Mesodermal cell (in vitro differentiated cells): ENCODE data around the gene ISG15.
"Not testable (repeated sequence)": the region's sequence is repeated elsewhere in the genome, so short reads cannot be mapped to it uniquely, and the experiment has no call there.

ENCODE experiments used
- H3K27ac ChIP-seq: 2 replicates; pipeline ENCODE4 v1.7.0; 2013; ENCODE audit warnings: mild to moderate bottlenecking, low read depth, low read length, moderate library complexity; ENCODE audit not compliant: severe bottlenecking
- H3K36me3 ChIP-seq: 2 replicates; pipeline ENCODE4 v1.7.1; 2013; ENCODE audit warnings: mild to moderate bottlenecking, low read length, moderate library complexity; ENCODE audit not compliant: control insufficient read depth, insufficient read depth
- H3K4me1 ChIP-seq: one replicate; pipeline ENCODE4 v1.7.1; 2013; ENCODE audit warnings: mild to moderate bottlenecking, low read length; ENCODE audit not compliant: insufficient read depth, control insufficient read depth, poor library complexity, severe bottlenecking
- H3K4me3 ChIP-seq: 2 replicates; pipeline ENCODE4 v1.7.0; 2013; ENCODE audit warnings: low read length, control low read depth, mild to moderate bottlenecking; ENCODE audit not compliant: insufficient read depth, poor library complexity, severe bottlenecking; ENCODE audit errors: extremely low read depth
- H3K9me3 ChIP-seq: 2 replicates; pipeline ENCODE4 v1.7.1; 2013; ENCODE audit warnings: mild to moderate bottlenecking, low read length, moderate library complexity; ENCODE audit not compliant: control insufficient read depth
- WGBS, 2 experiments: methylation state at CpG; one replicate each; pipeline ENCODE4 v1.1.5; 2013; ENCODE audit warnings: missing lambda C conversion rate in 2 of 2; ENCODE audit not compliant: insufficient coverage in 2 of 2; 5-methylcytosine and 5-hydroxymethylcytosine counted together

ISG15 gene

GRCh38 chr1:1004420-1004779 lies 8.9 kb upstream of the ISG15 start:
- WGBS, 2 experiments, result 84% methylated on average over 6 to 7 of the region's 7 CpGs
- H3K9me3 ChIP-seq, result no peaks in the 10 kb centered on the region
- H3K4me3 ChIP-seq, result no peak overlapping the region
- H3K36me3 ChIP-seq, result no peaks in the 10 kb centered on the region
- H3K4me1 ChIP-seq, result peaks cover 36% of the 10 kb centered on the region
- H3K27ac ChIP-seq, result no peak overlapping the region

- Histone ChIP-seq H3K4me3 (peak overlapping the region; percentile 5), H3K4me1 (peaks cover 36% of the 10 kb centered on the region), H3K9me3 (no peaks in the 10 kb centered on the region), H3K27ac (peak overlapping the region; percentile 83), H3K36me3 (no peaks in the 10 kb centered on the region)
- 45 to 53% methylated on average over 13 to 18 of the region's 21 CpGs for WGBS, 2 experiments
Measured at GRCh38 chr1:1004780-1005697, 8.3 kb upstream of the ISG15 start.

- Histone ChIP-seq H3K27ac (peak overlapping the region; percentile 83), H3K4me1 (peaks cover 36% of the 10 kb centered on the region), H3K36me3 (no peaks in the 10 kb centered on the region), H3K4me3 (no peak overlapping the region), H3K9me3 (no peaks in the 10 kb centered on the region)
- 79 to 81% methylated on average over 21 of the region's 23 CpGs for WGBS, 2 experiments
Measured at GRCh38 chr1:1005774-1006304, 7.5 kb upstream of the ISG15 start.

- Histone ChIP-seq H3K36me3 (no peaks in the 10 kb centered on the region), H3K27ac (no peak overlapping the region), H3K9me3 (no peaks in the 10 kb centered on the region), H3K4me3 (no peak overlapping the region), H3K4me1 (peaks cover 36% of the 10 kb centered on the region)
- WGBS, 2 experiments, result 92% methylated on average over 36 to 37 of the region's 37 CpGs
Measured at GRCh38 chr1:1006305-1007159, 6.8 kb upstream of the ISG15 start.

- H3K36me3 ChIP-seq, H3K4me3 ChIP-seq, H3K27ac ChIP-seq, H3K9me3 ChIP-seq: not testable (repeated sequence)
- H3K4me1 ChIP-seq, result peaks cover 19% of the 10 kb centered on the region
- WGBS, 2 experiments, result 80 to 97% methylated on average over 5 to 6 of the region's 8 CpGs
Measured at GRCh38 chr1:1010131-1010530, 3.2 kb upstream of the ISG15 start.

GRCh38 chr1:1011396-1011949 lies 1.8 kb upstream of the ISG15 start:
- Histone ChIP-seq H3K36me3 (no peaks in the 10 kb centered on the region), H3K4me3 (no peak overlapping the region), H3K9me3 (no peaks in the 10 kb centered on the region), H3K27ac (no peak overlapping the region), H3K4me1 (peaks cover 9% of the 10 kb centered on the region)
- 85 to 87% methylated on average over 10 to 12 of the region's 14 CpGs for WGBS, 2 experiments

- not testable (repeated sequence) for H3K36me3 ChIP-seq, H3K4me1 ChIP-seq, H3K9me3 ChIP-seq
- Histone ChIP-seq H3K4me3 (peak overlapping the region; percentile 41), H3K27ac (peak overlapping the region; percentile 37)
- WGBS, 2 experiments, result 63 to 96% methylated on average over 8 of the region's 13 CpGs
Measured at GRCh38 chr1:1012736-1013104, 577 bp upstream of the ISG15 start.

GRCh38 chr1:1013922-1014648 lies 788 bp downstream of the ISG15 start:
- H3K4me3 ChIP-seq, result peak overlapping the region; percentile 41
- no peak overlapping the region for H3K27ac ChIP-seq
- no peaks in the 10 kb centered on the region for H3K36me3 ChIP-seq
- peaks cover 7% of the 10 kb centered on the region for H3K4me1 ChIP-seq
- 54 to 59% methylated on average over 27 to 38 of the region's 41 CpGs for WGBS, 2 experiments
- H3K9me3 ChIP-seq, result no peaks in the 10 kb centered on the region

- Histone ChIP-seq H3K27ac (no peak overlapping the region), H3K4me3 (no peak overlapping the region)
Measured at GRCh38 chr1:1014799-1015681, 1.7 kb downstream of the ISG15 start.

More at GRCh38 chr1:1014799-1015681, 1.7 kb downstream of the ISG15 start:
- no peaks in the 10 kb centered on the region for H3K9me3 ChIP-seq
- 83 to 90% methylated on average over 15 to 17 of the region's 20 CpGs for WGBS, 2 experiments
- peaks cover 7% of the 10 kb centered on the region for H3K4me1 ChIP-seq
- H3K36me3 ChIP-seq, result no peaks in the 10 kb centered on the region
